Caco-2 (cell line): ENCODE measurements around the gene H6PD. TPM values are rescaled to one million over a fixed set of nuclear protein-coding genes. Genes with fewer than 3 reads are reported as not detected.

Source experiments
- BruUV-seq: library from RNA; stranded (reverse); fragments of 400-500 nt; replicated peaks from 2 replicates; lab custom pipeline; 2021; lab: Mats Ljungman, UMichigan
- CTCF ChIA-PET: fragments of 300-600 bp; sonication (Branson Sonifier 250); formaldehyde crosslinking; loops from one replicate; lab custom pipeline; 2022; ENCODE audit warnings: antibody characterized with exemption; lab: Charles Lee
- POLR2A ChIA-PET: fragments of 300-600 bp; sonication (Branson Sonifier 250); formaldehyde crosslinking; loops from one replicate; lab custom pipeline; 2022; ENCODE audit warnings: antibody characterized with exemption; lab: Charles Lee
- DNase-seq, 2 experiments: peaks; one replicate each; pipeline versions ENCODE4 v3.0.0 to v3.0.0-alpha.2; 2020 to 2022
- H3K27me3 ChIP-seq: replicated peaks from 2 replicates; pipeline ENCODE4 v1.6.0; 2011; ENCODE audit warnings: low read length; ENCODE audit not compliant: control insufficient read depth, insufficient read depth
- H3K36me3 ChIP-seq: 2 replicates; pipeline ENCODE4 v1.5.1; 2011; ENCODE audit warnings: low read length; ENCODE audit not compliant: control insufficient read depth, insufficient read depth
- H3K4me1 ChIP-seq: fragments of 250-450 bp; sonication (Bioruptor Pico); 2 replicates; pipeline ENCODE4 v1.5.1; 2020; ENCODE audit warnings: mild to moderate bottlenecking
- H3K4me3 ChIP-seq: 2 replicates; pipeline ENCODE4 v1.5.1; 2011; ENCODE audit warnings: low read depth, mild to moderate bottlenecking, control low read depth, low read length
- H3K9me3 ChIP-seq: fragments of 250-450 bp; sonication (Bioruptor Pico); 2 replicates; pipeline ENCODE4 v1.5.1; 2020; ENCODE audit warnings: mild to moderate bottlenecking, moderate library complexity
- H3K27ac Mint-ChIP-seq: one replicate; pipeline ENCODE4 v1.8.0; 2022; ENCODE audit warnings: mixed read lengths; ENCODE audit not compliant: unreplicated experiment
- H3K27me3 Mint-ChIP-seq: one replicate; pipeline ENCODE4 v1.8.0; 2022; ENCODE audit warnings: mixed read lengths; ENCODE audit not compliant: insufficient read depth, unreplicated experiment
- H3K36me3 Mint-ChIP-seq: one replicate; pipeline ENCODE4 v1.8.0; 2022; ENCODE audit warnings: mild to moderate bottlenecking, mixed read lengths; ENCODE audit not compliant: insufficient read depth, unreplicated experiment
- H3K4me1 Mint-ChIP-seq: one replicate; pipeline ENCODE4 v1.8.0; 2022; ENCODE audit warnings: low read depth, mixed read lengths; ENCODE audit not compliant: unreplicated experiment
- H3K4me3 Mint-ChIP-seq: one replicate; pipeline ENCODE4 v1.8.0; 2022; ENCODE audit warnings: mild to moderate bottlenecking, moderate library complexity, mixed read lengths; ENCODE audit not compliant: unreplicated experiment
- H3K9me3 Mint-ChIP-seq: one replicate; pipeline ENCODE4 v1.8.0; 2022; ENCODE audit warnings: mixed read lengths; ENCODE audit not compliant: unreplicated experiment
- intact Hi-C: fragments of 100-400 bp; cut with micrococcal nuclease; formaldehyde crosslinking; loops from one replicate; pipeline ENCODE4 v1.10.0; 2022; ENCODE audit not compliant: unreplicated experiment
- total RNA-seq: library from RNA; stranded (reverse); gene quantifications from 2 replicates; pipeline ENCODE4 v1.2.3, GENCODE V29; 2022
- TF ChIP-seq, protein P1 (sequence below), 2 experiments: fragments of 200-600 bp in 1 of 2; IDR thresholded peaks; 1 replicate in 1 of 2; 2 replicates in 1 of 2; pipeline versions ENCODE4 v1.5.1 to v1.8.0; 2011 to 2022; ENCODE audit warnings: antibody characterized with exemption in 1 of 2, control low read depth in 1 of 2, inconsistent platforms in 1 of 2, low read depth in 1 of 2, low read length in 1 of 2, mild to moderate bottlenecking in 1 of 2, moderate library complexity in 1 of 2; ENCODE audit not compliant: insufficient read depth in 1 of 2, severe bottlenecking in 1 of 2, unreplicated experiment in 1 of 2

Gene H6PD
- total RNA-seq, 1 experiment from 2014 or later = 13.0 TPM

DNA sequence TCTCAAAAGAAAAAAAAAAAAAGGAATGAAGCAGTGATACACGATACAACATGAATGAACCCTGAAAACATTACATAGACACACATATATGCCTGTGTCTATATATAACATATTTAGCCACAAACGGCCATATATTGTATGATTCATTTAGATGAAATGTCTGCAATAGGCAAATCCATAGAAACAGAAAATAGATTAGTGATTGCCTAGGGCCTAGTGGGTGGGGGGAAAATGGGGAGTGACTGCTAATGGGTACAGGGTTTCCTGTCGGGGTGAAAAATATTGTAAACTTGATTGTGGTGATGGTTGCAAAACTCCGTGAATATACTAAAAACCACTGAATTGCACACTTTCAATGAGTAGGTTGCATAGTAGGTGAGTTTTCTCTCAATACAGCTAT is 6.0 kb upstream of the H6PD start:
- H3K9me3 Mint-ChIP-seq = peaks cover 4% of the 10 kb centered on the region
- no peaks in the 10 kb centered on the region for H3K4me1 Mint-ChIP-seq
- TF ChIP-seq, protein P1, sequence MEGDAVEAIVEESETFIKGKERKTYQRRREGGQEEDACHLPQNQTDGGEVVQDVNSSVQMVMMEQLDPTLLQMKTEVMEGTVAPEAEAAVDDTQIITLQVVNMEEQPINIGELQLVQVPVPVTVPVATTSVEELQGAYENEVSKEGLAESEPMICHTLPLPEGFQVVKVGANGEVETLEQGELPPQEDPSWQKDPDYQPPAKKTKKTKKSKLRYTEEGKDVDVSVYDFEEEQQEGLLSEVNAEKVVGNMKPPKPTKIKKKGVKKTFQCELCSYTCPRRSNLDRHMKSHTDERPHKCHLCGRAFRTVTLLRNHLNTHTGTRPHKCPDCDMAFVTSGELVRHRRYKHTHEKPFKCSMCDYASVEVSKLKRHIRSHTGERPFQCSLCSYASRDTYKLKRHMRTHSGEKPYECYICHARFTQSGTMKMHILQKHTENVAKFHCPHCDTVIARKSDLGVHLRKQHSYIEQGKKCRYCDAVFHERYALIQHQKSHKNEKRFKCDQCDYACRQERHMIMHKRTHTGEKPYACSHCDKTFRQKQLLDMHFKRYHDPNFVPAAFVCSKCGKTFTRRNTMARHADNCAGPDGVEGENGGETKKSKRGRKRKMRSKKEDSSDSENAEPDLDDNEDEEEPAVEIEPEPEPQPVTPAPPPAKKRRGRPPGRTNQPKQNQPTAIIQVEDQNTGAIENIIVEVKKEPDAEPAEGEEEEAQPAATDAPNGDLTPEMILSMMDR (IDR thresholded peaks at IDR 0.05; ENCODE audit: insufficient read depth in 1 of 2, low read depth in 1 of 2, low read length in 1 of 2, severe bottlenecking in 1 of 2, unreplicated experiment in 1 of 2) = no peak
- H3K27ac Mint-ChIP-seq = no peak overlapping the region
- no peaks in the 10 kb centered on the region for H3K27me3 Mint-ChIP-seq
- Histone ChIP-seq H3K4me1 (no peaks in the 10 kb centered on the region), H3K27me3 (no peaks in the 10 kb centered on the region), H3K4me3 (no peak overlapping the region), H3K9me3 (no peaks in the 10 kb centered on the region), H3K36me3 (no peaks in the 10 kb centered on the region)
- ChIA-PET CTCF (no interaction called here), POLR2A (no interaction called here)
- BruUV-seq = no TSS peak
- no peak overlapping the region for H3K4me3 Mint-ChIP-seq
- no peak for DNase-seq
- intact Hi-C loops = no loop called here
- H3K36me3 Mint-ChIP-seq = peaks cover under 1% of the 10 kb centered on the region

GRCh38 chr1:9229549-9229948 is 5.0 kb upstream of the H6PD start:
- TF ChIP-seq, protein P1 (IDR thresholded peaks at IDR 0.05; ENCODE audit: insufficient read depth in 1 of 2, low read depth in 1 of 2, low read length in 1 of 2, severe bottlenecking in 1 of 2, unreplicated experiment in 1 of 2) = no peak
- no peak for DNase-seq
- ChIA-PET CTCF (interaction anchor here (0.6 kb wide), 1 partner anchor 143 kb away, joined by 4 read pairs; no protein-coding TSS in a partner anchor), POLR2A (no interaction called here)
- Mint-ChIP-seq H3K4me3 (no peak overlapping the region), H3K36me3 (peaks cover 6% of the 10 kb centered on the region), H3K9me3 (no peaks in the 10 kb centered on the region), H3K27me3 (no peaks in the 10 kb centered on the region), H3K27ac (no peak overlapping the region), H3K4me1 (no peaks in the 10 kb centered on the region)
- Histone ChIP-seq H3K36me3 (no peaks in the 10 kb centered on the region), H3K27me3 (no peaks in the 10 kb centered on the region), H3K9me3 (no peaks in the 10 kb centered on the region), H3K4me3 (no peak overlapping the region), H3K4me1 (no peaks in the 10 kb centered on the region)
- BruUV-seq = no TSS peak
- intact Hi-C loops = no loop called here

DNA sequence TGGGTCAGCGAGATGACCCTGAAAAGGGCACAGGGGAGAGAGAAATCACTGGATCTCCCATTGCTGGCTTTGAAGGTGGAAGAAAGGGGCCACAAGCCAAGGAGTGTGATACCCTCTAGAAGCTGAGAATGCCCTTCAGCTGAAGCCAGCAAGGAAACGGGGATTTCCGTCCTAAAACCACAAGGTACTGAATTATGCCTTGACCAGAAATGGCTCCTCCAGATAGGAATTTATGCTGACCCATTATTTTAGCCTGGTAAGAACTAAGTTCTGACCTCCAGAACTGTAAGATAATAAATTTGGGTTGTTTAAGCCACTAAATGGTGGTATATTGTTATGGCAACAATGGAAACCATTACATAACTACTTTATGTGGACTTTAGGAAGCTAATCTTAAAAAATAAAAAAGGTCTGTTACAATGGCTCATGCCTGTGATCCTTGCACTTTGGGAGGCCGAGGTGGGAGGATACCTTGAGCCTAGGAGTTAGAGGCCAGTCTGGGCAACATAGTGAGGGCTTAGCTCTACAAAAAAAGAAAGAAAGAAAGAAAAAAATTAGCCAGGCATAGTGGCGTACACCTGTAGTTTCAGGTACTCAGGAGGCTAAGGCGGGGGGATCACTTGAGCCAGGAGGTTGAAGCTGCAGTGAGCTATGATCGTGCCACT is 3.6 kb upstream of the H6PD start:
- BruUV-seq = no TSS peak

More for the DNA sequence above, 3.6 kb upstream of the H6PD start:
- Mint-ChIP-seq H3K9me3 (no peaks in the 10 kb centered on the region), H3K36me3 (peaks cover 13% of the 10 kb centered on the region), H3K27ac (no peak overlapping the region), H3K27me3 (no peaks in the 10 kb centered on the region), H3K4me1 (no peaks in the 10 kb centered on the region), H3K4me3 (no peak overlapping the region)
- DNase-seq = no peak
- Histone ChIP-seq H3K4me3 (no peak overlapping the region), H3K9me3 (no peaks in the 10 kb centered on the region), H3K4me1 (0 out of 2 replicates have a peak, but pooled peaks cover 5% of the 10 kb centered on the region), H3K27me3 (no peaks in the 10 kb centered on the region), H3K36me3 (no peaks in the 10 kb centered on the region)
- ChIA-PET POLR2A (no interaction called here), CTCF (no interaction called here)
- intact Hi-C loops = no loop called here
- TF ChIP-seq, protein P1 (IDR thresholded peaks at IDR 0.05; ENCODE audit: insufficient read depth in 1 of 2, low read depth in 1 of 2, low read length in 1 of 2, severe bottlenecking in 1 of 2, unreplicated experiment in 1 of 2) = no peak
